CD14-positive monocyte (primary cell): ENCODE measurements around the gene TGFB2. TPM values are rescaled to one million over a fixed set of nuclear protein-coding genes. Genes with fewer than 3 reads are reported as not detected.

ENCODE experiments used
- DNase-seq, 3 donors: peaks; one replicate each; pipeline ENCODE4 v3.0.0-alpha.2; 2011 to 2022
- H2AFZ ChIP-seq: 2 replicates; pipeline ENCODE4 v1.6.0; 2012; ENCODE audit warnings: mild to moderate bottlenecking, low read depth, low read length, inconsistent platforms; ENCODE audit not compliant: insufficient read depth, poor library complexity, severe bottlenecking
- H3K27ac ChIP-seq, 2 donors: 1 replicate in 1 of 2; 2 replicates in 1 of 2; pipeline ENCODE4 v1.5.1; 2012 to 2013; ENCODE audit warnings: low read length in 2 of 2, control low read depth in 1 of 2, inconsistent platforms in 1 of 2, low read depth in 1 of 2, mild to moderate bottlenecking in 1 of 2
- H3K27me3 ChIP-seq, 2 donors: one replicate each; pipeline versions ENCODE4 v1.6.0 to v1.6.1; 2011 to 2013; ENCODE audit warnings: low read length in 2 of 2; ENCODE audit not compliant: control insufficient read depth in 2 of 2, insufficient read depth in 2 of 2
- H3K36me3 ChIP-seq, 2 donors: replicated peaks in 1 of 2; 1 replicate in 1 of 2; 2 replicates in 1 of 2; pipeline versions ENCODE4 v1.5.1 to v1.6.1; 2012 to 2013; ENCODE audit warnings: low read length in 2 of 2, control low read depth in 1 of 2, inconsistent platforms in 1 of 2, mild to moderate bottlenecking in 1 of 2; ENCODE audit not compliant: insufficient read depth in 2 of 2, control insufficient read depth in 1 of 2
- H3K4me1 ChIP-seq, 2 donors: 1 replicate in 1 of 2; 2 replicates in 1 of 2; pipeline versions ENCODE4 v1.5.1 to v1.6.1; 2012 to 2013; ENCODE audit warnings: low read length in 2 of 2, control low read depth in 1 of 2, inconsistent platforms in 1 of 2, mild to moderate bottlenecking in 1 of 2, moderate library complexity in 1 of 2; ENCODE audit not compliant: insufficient read depth in 2 of 2, control insufficient read depth in 1 of 2
- H3K4me2 ChIP-seq: replicated peaks from 2 replicates; pipeline ENCODE3; 2012; ENCODE audit warnings: low read length, moderate library complexity, mild to moderate bottlenecking; ENCODE audit not compliant: poor library complexity, severe bottlenecking; ENCODE audit errors: extremely low read depth
- H3K4me3 ChIP-seq, 3 experiments: fragments of 200-600 bp in 1 of 3; sonication (generic) in 1 of 3; replicated peaks in 1 of 3; 1 replicate in 2 of 3; 2 replicates in 1 of 3; pipeline ENCODE4 v1.5.1; 2011 to 2013; ENCODE audit warnings: low read length in 3 of 3, mild to moderate bottlenecking in 3 of 3, control low read depth in 2 of 3, low read depth in 2 of 3, inconsistent platforms in 1 of 3, moderate library complexity in 1 of 3
- H3K79me2 ChIP-seq: 2 replicates; pipeline ENCODE4 v1.6.0; 2012; ENCODE audit warnings: mild to moderate bottlenecking, control low read depth, inconsistent platforms, low read length, moderate library complexity; ENCODE audit not compliant: insufficient read depth
- H3K9ac ChIP-seq: 2 replicates; pipeline ENCODE4 v1.6.0; 2017; ENCODE audit warnings: low read length, mild to moderate bottlenecking; ENCODE audit not compliant: insufficient read depth, poor library complexity, severe bottlenecking
- H3K9me3 ChIP-seq, 2 donors: replicated peaks in 1 of 2; 1 replicate in 1 of 2; 2 replicates in 1 of 2; pipeline versions ENCODE4 v1.5.1 to v1.6.1; 2012 to 2013; ENCODE audit warnings: low read length in 2 of 2, control low read depth in 1 of 2; ENCODE audit not compliant: control insufficient read depth in 1 of 2, insufficient read depth in 1 of 2
- H4K20me1 ChIP-seq: 2 replicates; pipeline ENCODE4 v1.6.0; 2012; ENCODE audit warnings: mild to moderate bottlenecking, low read length, control low read depth, moderate library complexity; ENCODE audit not compliant: insufficient read depth
- H3K27ac Mint-ChIP-seq, 7 donors: one replicate each; pipeline ENCODE4 v1.8.0; 2020; ENCODE audit warnings: mild to moderate bottlenecking in 7 of 7, mixed read lengths in 7 of 7, moderate library complexity in 6 of 7, inconsistent platforms in 2 of 7
- H3K27me3 Mint-ChIP-seq, 3 donors: one replicate each; pipeline ENCODE4 v1.8.0; 2021 to 2022; ENCODE audit warnings: low read depth in 3 of 3, mild to moderate bottlenecking in 3 of 3, mixed read lengths in 3 of 3, moderate library complexity in 3 of 3, inconsistent platforms in 1 of 3
- H3K36me3 Mint-ChIP-seq, 2 donors: one replicate each; pipeline ENCODE4 v1.8.0; 2020; ENCODE audit warnings: mixed read lengths in 2 of 2, inconsistent platforms in 1 of 2, mild to moderate bottlenecking in 1 of 2
- H3K4me1 Mint-ChIP-seq: one replicate; pipeline ENCODE4 v1.8.0; 2020; ENCODE audit warnings: mild to moderate bottlenecking, mixed read lengths
- H3K4me3 Mint-ChIP-seq, 2 donors: one replicate each; pipeline ENCODE4 v1.8.0; 2020; ENCODE audit warnings: mild to moderate bottlenecking in 2 of 2, mixed read lengths in 2 of 2, moderate library complexity in 1 of 2
- H3K9me3 Mint-ChIP-seq, 7 donors: one replicate each; pipeline ENCODE4 v1.8.0; 2020 to 2022; ENCODE audit warnings: mixed read lengths in 7 of 7, mild to moderate bottlenecking in 6 of 7, moderate library complexity in 6 of 7, inconsistent platforms in 2 of 7
- CTCF ChIP-seq: fragments of 200-600 bp; IDR thresholded peaks from one replicate; pipeline ENCODE4 v1.8.0; 2022; ENCODE audit warnings: antibody characterized with exemption, mild to moderate bottlenecking
- WGBS: methylation state at CpG from one replicate; pipeline ENCODE4 v1.1.5; 2013; ENCODE audit warnings: missing lambda C conversion rate; ENCODE audit not compliant: insufficient coverage; 5-methylcytosine and 5-hydroxymethylcytosine counted together
- intact Hi-C, 2 donors: fragments of 100-400 bp; cut with micrococcal nuclease; formaldehyde crosslinking; loops; one replicate each; pipeline versions ENCODE4 v1.15.0 to v1.15.1; 2023
- polyA plus RNA-seq, 3 donors: library from polyadenylated mRNA; depleted of rRNA in 1 of 3; unstranded in 2 of 3; stranded (reverse) in 1 of 3; fragments of 300-500 nt in 2 of 3; fragments of >200 nt in 1 of 3; fragmentation: Illumina TruSeq in 2 of 3; gene quantifications; 1 replicate in 2 of 3; 2 replicates in 1 of 3; pipeline ENCODE4 v1.2.3, GENCODE V29; 2012 to 2021

The TGFB2 gene
- polyA plus RNA-seq, 3 donors: 0.01 TPM; not detected in 2

GRCh38 chr1:218430346-218430745 lies 85.2 kb downstream of the TGFB2 start:
- Mint-ChIP-seq H3K27me3 (peaks cover 2 to 6% (median 4%) of the 10 kb centered on the region in 3 donors), H3K4me3 (no peak overlapping the region), H3K27ac (no peak overlapping the region), H3K4me1 (no peaks in the 10 kb centered on the region), H3K9me3 (peaks cover 0 to 4% (median 0%) of the 10 kb centered on the region in 7 donors), H3K36me3 (no peaks in the 10 kb centered on the region)
- Histone ChIP-seq H3K4me1 (no peaks in the 10 kb centered on the region), H3K4me3 (no peak overlapping the region), H3K27me3 (no peaks in the 10 kb centered on the region), H3K9ac (no peak overlapping the region), H3K9me3 (no peaks in the 10 kb centered on the region), H3K27ac (no peak overlapping the region), H4K20me1 (no peaks in the 10 kb centered on the region), H3K79me2 (no peaks in the 10 kb centered on the region), H3K4me2 (no peak overlapping the region), H3K36me3 (no peaks in the 10 kb centered on the region), H2AFZ (no peak overlapping the region)
- intact Hi-C loops: no loop called here
- WGBS: no CpG with 5 or more reads among the region's 1 CpG
- no peak for TF ChIP-seq CTCF
- no peak for DNase-seq

- no peak overlapping the region for H3K4me2 ChIP-seq
- H3K36me3 ChIP-seq: no peaks in the 10 kb centered on the region
- H3K9me3 ChIP-seq: no peaks in the 10 kb centered on the region
- Mint-ChIP-seq H3K4me3 (no peak overlapping the region), H3K27ac (no peak overlapping the region), H3K36me3 (no peaks in the 10 kb centered on the region), H3K27me3 (peaks cover 2 to 6% (median 4%) of the 10 kb centered on the region in 3 donors), H3K9me3 (peaks cover 0 to 4% (median 0%) of the 10 kb centered on the region in 7 donors), H3K4me1 (no peaks in the 10 kb centered on the region)
- no peak for TF ChIP-seq CTCF
- no peaks in the 10 kb centered on the region for H3K27me3 ChIP-seq
- no peak overlapping the region for H3K27ac ChIP-seq
- no peaks in the 10 kb centered on the region for H3K4me1 ChIP-seq
- WGBS: 88% methylated on average over 1 of the region's 2 CpGs
- DNase-seq: no peak
- H3K79me2 ChIP-seq: no peaks in the 10 kb centered on the region
- H3K9ac ChIP-seq: no peak overlapping the region
- H2AFZ ChIP-seq: no peak overlapping the region
- H3K4me3 ChIP-seq: no peak overlapping the region
- no peaks in the 10 kb centered on the region for H4K20me1 ChIP-seq
- intact Hi-C loops: no loop called here
These were observed 85.7 kb downstream of the TGFB2 start for GRCh38 chr1:218430822-218431221.
